ENCODE measurements around the gene LRRC58.

GRCh38 chr3:120304616-120305015 lies 44.5 kb downstream of the LRRC58 start:
- TF ChIP-seq CTCF (IDR thresholded peaks at IDR 0.05) (no peak), POLR2AphosphoS5 (IDR thresholded peaks at IDR 0.05) (no peak), POLR2A (IDR thresholded peaks at IDR 0.05) (no peak)
